Measurements from ENCODE around the gene GNG2. TPM values are rescaled to one million over a fixed set of nuclear protein-coding genes. Genes with fewer than 3 reads are reported as not detected.

GNG2 gene
- total and polyA plus RNA-seq, 9 of the 15 experiments (the other 6 are each of a cell fraction or from before 2014, with no cell fraction given) = 0.18 TPM; not detected in 8

DNA sequence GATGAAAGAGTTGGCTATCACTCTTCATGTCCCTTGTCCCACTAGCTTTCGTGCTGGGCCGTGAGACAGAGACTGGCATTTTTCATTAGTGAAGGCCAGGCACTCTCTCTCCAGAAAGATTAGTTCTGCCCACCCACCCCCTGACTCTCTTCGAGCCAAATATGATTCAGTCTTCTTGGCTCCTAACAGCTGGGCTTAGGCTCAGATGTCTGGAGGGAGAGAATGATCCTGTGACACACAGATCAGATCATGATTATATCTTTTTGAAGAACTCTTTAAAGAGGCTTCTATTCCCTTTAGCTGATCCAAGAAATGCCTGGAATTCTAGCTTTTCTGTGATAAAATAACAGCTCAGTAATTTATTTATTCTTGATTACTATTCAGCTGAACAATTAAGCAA, 5.2 kb upstream of the GNG2 start (continued):
- TF ChIP-seq PHF20 (IDR thresholded peaks at IDR 0.05; ENCODE audit: partially characterized antibody) (no peak), ZNF764 (CRISPR knock-in tag; IDR thresholded peaks at IDR 0.05; ENCODE audit: low read depth) (no peak), TEAD4 (IDR thresholded peaks at IDR 0.05; ENCODE audit: low read length) (no peak), TEAD4 (CRISPR knock-in tag; IDR thresholded peaks at IDR 0.05; ENCODE audit: borderline replicate concordance) (no peak), SMAD2 (IDR thresholded peaks at IDR 0.05; ENCODE audit: low read depth, low read length) (no peak), ZNF77 (CRISPR knock-in tag; IDR thresholded peaks at IDR 0.05) (no peak)

DNA sequence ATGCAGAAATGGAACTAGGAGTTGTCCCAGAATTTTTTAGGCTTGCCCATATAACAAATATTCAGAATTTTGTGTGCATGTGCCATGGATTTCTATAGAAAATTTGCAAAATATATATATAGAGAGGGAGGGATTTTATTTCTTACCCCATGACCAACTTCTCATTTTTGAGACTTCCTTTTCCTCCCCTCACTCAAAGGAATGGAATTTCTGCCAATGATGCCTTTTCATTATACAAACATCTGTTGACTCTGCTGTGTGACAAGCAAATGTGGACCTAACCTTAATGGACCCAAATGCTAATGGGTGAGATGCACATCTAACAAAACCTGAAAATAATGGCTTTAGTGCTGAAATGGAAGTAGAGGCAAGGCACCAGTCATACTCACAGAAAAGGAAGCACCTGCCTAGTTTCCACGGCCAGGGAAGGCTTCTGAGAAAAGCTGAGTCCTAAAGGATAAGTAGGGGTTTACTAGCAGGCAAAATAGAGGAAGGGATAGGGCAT, 3.6 kb upstream of the GNG2 start:
- no peak overlapping the region for H3K27ac ChIP-seq (ENCODE audit: extremely low read depth, low read depth, low read length)
- TF ChIP-seq HMGXB4 (CRISPR knock-in tag; IDR thresholded peaks at IDR 0.05) (no peak), MXI1 (IDR thresholded peaks at IDR 0.05; ENCODE audit: low read depth, low read length) (no peak), ETV5 (CRISPR knock-in tag; IDR thresholded peaks at IDR 0.05; ENCODE audit: low read depth) (no peak), TCF7 (IDR thresholded peaks at IDR 0.05; ENCODE audit: borderline replicate concordance) (no peak), TFAM (CRISPR knock-in tag; conservative IDR thresholded peaks at IDR 0.05) (no peak), ZBED1 (IDR thresholded peaks at IDR 0.05) (no peak), CBFA2T2 (conservative IDR thresholded peaks at IDR 0.05) (no peak), MIER1 (IDR thresholded peaks at IDR 0.05; ENCODE audit: low read depth) (no peak), MTF1 (CRISPR knock-in tag; IDR thresholded peaks at IDR 0.05; ENCODE audit: borderline replicate concordance) (no peak), ATF3 (IDR thresholded peaks at IDR 0.05) (no peak), ATF3 (CRISPR knock-in tag; conservative IDR thresholded peaks at IDR 0.05) (no peak), PHB (CRISPR knock-in tag; IDR thresholded peaks at IDR 0.05) (no peak)
- TF ChIP-seq, protein P1, sequence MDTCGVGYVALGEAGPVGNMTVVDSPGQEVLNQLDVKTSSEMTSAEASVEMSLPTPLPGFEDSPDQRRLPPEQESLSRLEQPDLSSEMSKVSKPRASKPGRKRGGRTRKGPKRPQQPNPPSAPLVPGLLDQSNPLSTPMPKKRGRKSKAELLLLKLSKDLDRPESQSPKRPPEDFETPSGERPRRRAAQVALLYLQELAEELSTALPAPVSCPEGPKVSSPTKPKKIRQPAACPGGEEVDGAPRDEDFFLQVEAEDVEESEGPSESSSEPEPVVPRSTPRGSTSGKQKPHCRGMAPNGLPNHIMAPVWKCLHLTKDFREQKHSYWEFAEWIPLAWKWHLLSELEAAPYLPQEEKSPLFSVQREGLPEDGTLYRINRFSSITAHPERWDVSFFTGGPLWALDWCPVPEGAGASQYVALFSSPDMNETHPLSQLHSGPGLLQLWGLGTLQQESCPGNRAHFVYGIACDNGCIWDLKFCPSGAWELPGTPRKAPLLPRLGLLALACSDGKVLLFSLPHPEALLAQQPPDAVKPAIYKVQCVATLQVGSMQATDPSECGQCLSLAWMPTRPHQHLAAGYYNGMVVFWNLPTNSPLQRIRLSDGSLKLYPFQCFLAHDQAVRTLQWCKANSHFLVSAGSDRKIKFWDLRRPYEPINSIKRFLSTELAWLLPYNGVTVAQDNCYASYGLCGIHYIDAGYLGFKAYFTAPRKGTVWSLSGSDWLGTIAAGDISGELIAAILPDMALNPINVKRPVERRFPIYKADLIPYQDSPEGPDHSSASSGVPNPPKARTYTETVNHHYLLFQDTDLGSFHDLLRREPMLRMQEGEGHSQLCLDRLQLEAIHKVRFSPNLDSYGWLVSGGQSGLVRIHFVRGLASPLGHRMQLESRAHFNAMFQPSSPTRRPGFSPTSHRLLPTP (IDR thresholded peaks at IDR 0.05; ENCODE audit: borderline replicate concordance, extremely low read depth, insufficient read length) = no peak

More for the DNA sequence above, 3.6 kb upstream of the GNG2 start:
- Histone ChIP-seq H2AFZ (ENCODE audit: low read depth, low read length) (no peak overlapping the region), H4K20me1 (replicated peaks; ENCODE audit: control insufficient read depth, insufficient read depth, low read length) (no peaks in the 10 kb centered on the region), H3K4me3 (no peak overlapping the region), H3K79me2 (ENCODE audit: control insufficient read depth, insufficient read depth, low read length) (no peaks in the 10 kb centered on the region), H3K27me3 (ENCODE audit: control insufficient read depth in 2 of 2, insufficient read depth in 2 of 2, low read length in 2 of 2) (peaks cover 0 to 9% of the 10 kb centered on the region in 2 experiments; a peak in 2 of 5 replicates), H3K4me2 (ENCODE audit: insufficient read depth, low read length) (no peak overlapping the region), H3K9me3 (replicated peaks; ENCODE audit: control insufficient read depth, insufficient read depth, low read depth, low read length) (no peaks in the 10 kb centered on the region), H3K4me1 (replicated peaks in 1 of 2; ENCODE audit: control insufficient read depth in 2 of 2, insufficient read depth in 2 of 2, low read length in 2 of 2) (peaks cover 0 to 4% of the 10 kb centered on the region in 2 experiments; a peak in 1 of 5 replicates), H3K36me3 (ENCODE audit: control insufficient read depth, insufficient read depth, low read length) (no peaks in the 10 kb centered on the region), H3K9me1 (ENCODE audit: control insufficient read depth, insufficient read depth, low read length) (no peaks in the 10 kb centered on the region), H3K9ac (ENCODE audit: insufficient read depth in 1 of 2, low read depth in 2 of 2, low read length in 2 of 2) (no peak overlapping the region)
- CTCF ChIA-PET (ENCODE audit: low intra/inter-chr PET ratio) = no interaction called here
- FAIRE-seq = no peak
- no peak for DNase-seq (ENCODE audit: extremely low read depth in 1 of 4, low spot score in 3 of 4)
- BruUV-seq (replicated peaks) = no TSS peak
- ATAC-seq = no peak
- POLR2A ChIA-PET = no interaction called here
- intact Hi-C loops (cut with micrococcal nuclease) = no loop called here
- in situ Hi-C loops (cut with MboI) = no loop called here
- WGBS (ENCODE audit: insufficient coverage, low coverage, missing lambda C conversion rate) = 0% methylated on average over 1 of the region's 1 CpG
